Measurements from ENCODE around the gene TFAM.
"Not testable (repeated sequence)": the region's sequence is repeated elsewhere in the genome, so short reads cannot be mapped to it uniquely, and the experiment has no call there.

DNA sequence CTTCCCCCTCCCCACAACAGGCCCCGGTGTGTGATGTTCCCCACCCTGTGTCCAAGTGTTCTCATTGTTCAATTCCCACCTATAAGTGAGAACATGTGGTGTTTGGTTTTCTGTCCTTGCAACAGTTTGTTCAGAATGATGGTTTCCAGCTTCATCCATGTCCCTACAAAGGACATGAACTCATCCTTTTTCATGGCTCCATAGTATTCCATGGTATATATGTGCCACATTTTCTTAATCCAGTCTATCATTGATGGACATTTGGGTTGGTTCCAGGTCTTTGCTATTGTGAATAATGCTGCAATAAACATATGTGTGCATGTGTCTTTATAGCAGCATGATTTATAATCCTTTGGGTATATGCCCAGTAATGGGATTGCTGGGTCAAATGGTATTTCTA is 43.2 kb downstream of the TFAM start:
- TF ChIP-seq, protein P1, sequence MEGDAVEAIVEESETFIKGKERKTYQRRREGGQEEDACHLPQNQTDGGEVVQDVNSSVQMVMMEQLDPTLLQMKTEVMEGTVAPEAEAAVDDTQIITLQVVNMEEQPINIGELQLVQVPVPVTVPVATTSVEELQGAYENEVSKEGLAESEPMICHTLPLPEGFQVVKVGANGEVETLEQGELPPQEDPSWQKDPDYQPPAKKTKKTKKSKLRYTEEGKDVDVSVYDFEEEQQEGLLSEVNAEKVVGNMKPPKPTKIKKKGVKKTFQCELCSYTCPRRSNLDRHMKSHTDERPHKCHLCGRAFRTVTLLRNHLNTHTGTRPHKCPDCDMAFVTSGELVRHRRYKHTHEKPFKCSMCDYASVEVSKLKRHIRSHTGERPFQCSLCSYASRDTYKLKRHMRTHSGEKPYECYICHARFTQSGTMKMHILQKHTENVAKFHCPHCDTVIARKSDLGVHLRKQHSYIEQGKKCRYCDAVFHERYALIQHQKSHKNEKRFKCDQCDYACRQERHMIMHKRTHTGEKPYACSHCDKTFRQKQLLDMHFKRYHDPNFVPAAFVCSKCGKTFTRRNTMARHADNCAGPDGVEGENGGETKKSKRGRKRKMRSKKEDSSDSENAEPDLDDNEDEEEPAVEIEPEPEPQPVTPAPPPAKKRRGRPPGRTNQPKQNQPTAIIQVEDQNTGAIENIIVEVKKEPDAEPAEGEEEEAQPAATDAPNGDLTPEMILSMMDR (IDR thresholded peaks at IDR 0.05; ENCODE audit: low read depth, low read length, missing input control): not testable (repeated sequence)
- not testable (repeated sequence) for TF ChIP-seq JUND, FOXA2 (IDR thresholded peaks at IDR 0.05)
- TF ChIP-seq, protein P2, sequence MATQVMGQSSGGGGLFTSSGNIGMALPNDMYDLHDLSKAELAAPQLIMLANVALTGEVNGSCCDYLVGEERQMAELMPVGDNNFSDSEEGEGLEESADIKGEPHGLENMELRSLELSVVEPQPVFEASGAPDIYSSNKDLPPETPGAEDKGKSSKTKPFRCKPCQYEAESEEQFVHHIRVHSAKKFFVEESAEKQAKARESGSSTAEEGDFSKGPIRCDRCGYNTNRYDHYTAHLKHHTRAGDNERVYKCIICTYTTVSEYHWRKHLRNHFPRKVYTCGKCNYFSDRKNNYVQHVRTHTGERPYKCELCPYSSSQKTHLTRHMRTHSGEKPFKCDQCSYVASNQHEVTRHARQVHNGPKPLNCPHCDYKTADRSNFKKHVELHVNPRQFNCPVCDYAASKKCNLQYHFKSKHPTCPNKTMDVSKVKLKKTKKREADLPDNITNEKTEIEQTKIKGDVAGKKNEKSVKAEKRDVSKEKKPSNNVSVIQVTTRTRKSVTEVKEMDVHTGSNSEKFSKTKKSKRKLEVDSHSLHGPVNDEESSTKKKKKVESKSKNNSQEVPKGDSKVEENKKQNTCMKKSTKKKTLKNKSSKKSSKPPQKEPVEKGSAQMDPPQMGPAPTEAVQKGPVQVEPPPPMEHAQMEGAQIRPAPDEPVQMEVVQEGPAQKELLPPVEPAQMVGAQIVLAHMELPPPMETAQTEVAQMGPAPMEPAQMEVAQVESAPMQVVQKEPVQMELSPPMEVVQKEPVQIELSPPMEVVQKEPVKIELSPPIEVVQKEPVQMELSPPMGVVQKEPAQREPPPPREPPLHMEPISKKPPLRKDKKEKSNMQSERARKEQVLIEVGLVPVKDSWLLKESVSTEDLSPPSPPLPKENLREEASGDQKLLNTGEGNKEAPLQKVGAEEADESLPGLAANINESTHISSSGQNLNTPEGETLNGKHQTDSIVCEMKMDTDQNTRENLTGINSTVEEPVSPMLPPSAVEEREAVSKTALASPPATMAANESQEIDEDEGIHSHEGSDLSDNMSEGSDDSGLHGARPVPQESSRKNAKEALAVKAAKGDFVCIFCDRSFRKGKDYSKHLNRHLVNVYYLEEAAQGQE (IDR thresholded peaks at IDR 0.05): not testable (repeated sequence)

Data from liver (tissue), 3 donors.